ENCODE results near the gene CMIP. TPM values are rescaled to one million over a fixed set of nuclear protein-coding genes. Genes with fewer than 3 reads are reported as not detected.

Gene CMIP
- total RNA-seq, 5 donors from 2014 or later (not counting 1 experiment from before 2014, with no cell fraction given): 39.8 to 55.9 (median 42.6) TPM

DNA sequence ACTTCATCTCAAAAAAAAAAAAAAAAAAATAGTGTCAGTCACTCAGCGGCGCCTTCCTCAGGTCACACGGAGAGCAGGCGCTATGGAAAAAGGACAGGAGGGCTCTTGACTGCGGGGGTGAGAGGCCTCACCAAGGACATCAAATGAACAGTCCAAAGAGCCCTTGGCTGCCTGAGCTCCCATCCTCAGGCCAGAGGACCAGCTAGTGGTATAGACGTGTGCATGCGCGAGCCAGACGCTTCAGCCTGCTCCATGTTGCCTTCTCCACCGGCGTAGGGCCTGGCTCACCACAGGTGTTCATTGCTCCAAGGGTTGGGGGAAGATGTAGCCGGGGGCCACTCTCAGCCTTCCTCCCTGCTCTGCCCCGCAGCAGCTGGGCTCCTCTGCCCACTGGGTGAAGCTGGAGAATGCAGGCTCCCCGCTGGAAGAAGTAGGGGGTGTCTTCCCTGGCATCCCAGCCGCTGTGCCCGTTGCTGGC lies 268.7 kb downstream of the CMIP start:
- Histone ChIP-seq H3K9me3 (no peaks in the 10 kb centered on the region), H3K36me3 (ENCODE audit: control insufficient read depth in 2 of 2, extremely low read depth in 1 of 2, insufficient read depth in 1 of 2, low read length in 1 of 2) (peaks cover 6 to 12% of the 10 kb centered on the region in 2 donors), H3K27me3 (replicated peaks in 1 of 2; ENCODE audit: control insufficient read depth in 2 of 2, extremely low read depth in 1 of 2, insufficient read depth in 2 of 2, low read length in 1 of 2) (no peaks in the 10 kb centered on the region), H3K4me1 (ENCODE audit: control insufficient read depth in 1 of 2, extremely low read depth in 1 of 2, insufficient read depth in 2 of 2, low read length in 2 of 2) (peaks cover 3 to 41% of the 10 kb centered on the region in 2 experiments), H3K4me3 (ENCODE audit: control insufficient read depth in 1 of 2, extremely low read depth in 1 of 2, low read length in 1 of 2) (no peak overlapping the region), H3K27ac (ENCODE audit: low read length) (no peak overlapping the region)
- Mint-ChIP-seq H3K4me3 (no peak overlapping the region), H3K36me3 (peaks cover 11% of the 10 kb centered on the region), H3K9me3 (no peaks in the 10 kb centered on the region), H3K4me1 (peaks cover 37 to 44% (median 38%) of the 10 kb centered on the region in 3 donors), H3K27me3 (no peaks in the 10 kb centered on the region), H3K27ac (peak overlapping the region in 1 of 2 donors; percentile 11)
- ChIA-PET POLR2A (no interaction called here), CTCF (no interaction called here)
- 94% methylated on average over 14 of the region's 16 CpGs for WGBS (ENCODE audit: insufficient coverage)
- ATAC-seq (replicated peaks in 1 of 4) (no peak), DNase-seq (no peak)

DNA sequence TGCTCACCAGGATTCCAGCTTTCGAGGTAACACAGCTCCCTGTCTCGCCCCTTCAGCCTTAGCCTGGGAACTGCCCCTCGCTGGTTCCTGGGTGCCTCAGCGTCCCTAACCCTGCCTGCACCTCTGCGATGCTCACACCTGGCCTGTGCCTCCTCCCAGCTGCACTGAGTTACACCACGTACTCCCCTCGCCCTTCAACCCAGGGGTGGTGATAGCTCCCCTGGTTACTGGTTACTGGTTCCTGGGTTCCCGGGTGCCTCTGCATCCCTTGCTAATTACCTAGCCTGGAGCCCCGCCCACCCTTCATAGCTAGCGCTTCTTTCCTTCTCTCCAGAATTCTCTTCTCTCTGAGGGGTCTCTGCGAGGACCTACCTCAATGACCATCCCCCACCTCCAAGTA lies 269.2 kb downstream of the CMIP start:
- no peak overlapping the region for H3K27ac ChIP-seq (ENCODE audit: low read length)
- peaks cover 3 to 45% of the 10 kb centered on the region in 2 experiments for H3K4me1 ChIP-seq (ENCODE audit: control insufficient read depth in 1 of 2, extremely low read depth in 1 of 2, insufficient read depth in 2 of 2, low read length in 2 of 2)
- H3K27me3 ChIP-seq (replicated peaks in 1 of 2; ENCODE audit: control insufficient read depth in 2 of 2, extremely low read depth in 1 of 2, insufficient read depth in 2 of 2, low read length in 1 of 2): no peaks in the 10 kb centered on the region
- Mint-ChIP-seq H3K9me3 (no peaks in the 10 kb centered on the region), H3K4me1 (peaks cover 42 to 47% (median 43%) of the 10 kb centered on the region in 3 donors), H3K27me3 (no peaks in the 10 kb centered on the region), H3K27ac (peak overlapping the region in 1 of 2 donors; percentile 58), H3K4me3 (no peak overlapping the region), H3K36me3 (peaks cover 8% of the 10 kb centered on the region)
- no peak for DNase-seq
- 95% methylated on average over 8 of the region's 11 CpGs for WGBS (ENCODE audit: insufficient coverage)
- ChIA-PET CTCF (no interaction called here), POLR2A (no interaction called here)
- ATAC-seq (replicated peaks in 1 of 4): no peak
- no peaks in the 10 kb centered on the region for H3K9me3 ChIP-seq
- H3K4me3 ChIP-seq (ENCODE audit: control insufficient read depth in 1 of 2, extremely low read depth in 1 of 2, low read length in 1 of 2): no peak overlapping the region
- H3K36me3 ChIP-seq (ENCODE audit: control insufficient read depth in 2 of 2, extremely low read depth in 1 of 2, insufficient read depth in 1 of 2, low read length in 1 of 2): peaks cover 6 to 8% of the 10 kb centered on the region in 2 donors

GRCh38 chr16:81714583-81714982 lies 270.0 kb downstream of the CMIP start:
- ChIA-PET CTCF (interaction anchor here (0.6 to 0.7 kb wide), 7 partner anchors 22 to 395 kb away, joined by 3 to 9 read pairs (median 4); no protein-coding TSS in a partner anchor), POLR2A (interaction anchor here in 1 of 2 donors (0.7 kb wide), 1 partner anchor 113 kb away, joined by 7 read pairs; no protein-coding TSS in a partner anchor)
- Histone ChIP-seq H3K9me3 (no peaks in the 10 kb centered on the region), H3K4me1 (ENCODE audit: control insufficient read depth in 1 of 2, extremely low read depth in 1 of 2, insufficient read depth in 2 of 2, low read length in 2 of 2) (peaks cover 3 to 52% of the 10 kb centered on the region in 2 experiments), H3K4me3 (ENCODE audit: control insufficient read depth in 1 of 2, extremely low read depth in 1 of 2, low read length in 1 of 2) (no peak overlapping the region), H3K27ac (ENCODE audit: low read length) (peak overlapping the region; percentile 66), H3K36me3 (ENCODE audit: control insufficient read depth in 2 of 2, extremely low read depth in 1 of 2, insufficient read depth in 1 of 2, low read length in 1 of 2) (peaks cover under 1% of the 10 kb centered on the region in 2 donors), H3K27me3 (replicated peaks in 1 of 2; ENCODE audit: control insufficient read depth in 2 of 2, extremely low read depth in 1 of 2, insufficient read depth in 2 of 2, low read length in 1 of 2) (no peaks in the 10 kb centered on the region)
- no peak for ATAC-seq (replicated peaks in 1 of 4)
- 93% methylated on average over 7 of the region's 7 CpGs for WGBS (ENCODE audit: insufficient coverage)
- Mint-ChIP-seq H3K4me1 (peaks cover 48 to 54% (median 49%) of the 10 kb centered on the region in 3 donors), H3K36me3 (peaks cover 5% of the 10 kb centered on the region), H3K4me3 (peak overlapping the region in 2 of 3 donors; percentile 24 to 64), H3K9me3 (no peaks in the 10 kb centered on the region), H3K27ac (peak overlapping the region; percentile 77 to 98), H3K27me3 (no peaks in the 10 kb centered on the region)
- peak in 1 of 35 experiments; percentile 15 for DNase-seq

GRCh38 chr16:81715358-81716196 lies 271.0 kb downstream of the CMIP start:
- Histone ChIP-seq H3K4me1 (ENCODE audit: control insufficient read depth in 1 of 2, extremely low read depth in 1 of 2, insufficient read depth in 2 of 2, low read length in 2 of 2) (peaks cover 3 to 54% of the 10 kb centered on the region in 2 experiments), H3K4me3 (ENCODE audit: control insufficient read depth in 1 of 2, extremely low read depth in 1 of 2, low read length in 1 of 2) (peak overlapping the region in 1 of 2 donors; percentile 26), H3K27me3 (replicated peaks in 1 of 2; ENCODE audit: control insufficient read depth in 2 of 2, extremely low read depth in 1 of 2, insufficient read depth in 2 of 2, low read length in 1 of 2) (no peaks in the 10 kb centered on the region), H3K9me3 (no peaks in the 10 kb centered on the region), H3K36me3 (ENCODE audit: control insufficient read depth in 2 of 2, extremely low read depth in 1 of 2, insufficient read depth in 1 of 2, low read length in 1 of 2) (no peaks in the 10 kb centered on the region), H3K27ac (ENCODE audit: low read length) (peak overlapping the region; percentile 66)
- peaks cover 3% of the 10 kb centered on the region for H3K36me3 Mint-ChIP-seq
- peak overlapping the region; percentile 60 to 78 (median 64) for H3K4me3 Mint-ChIP-seq
- ChIA-PET POLR2A (interaction anchor here in 1 of 2 donors (0.7 to 1.0 kb wide), 2 partner anchors 114 to 194 kb away, joined by 4 to 7 read pairs; no protein-coding TSS in a partner anchor), CTCF (interaction anchor here (0.6 to 0.7 kb wide), 6 partner anchors 23 to 396 kb away, joined by 3 to 5 read pairs (median 4); no protein-coding TSS in a partner anchor)
- WGBS (ENCODE audit: insufficient coverage): 32% methylated on average over 3 of the region's 11 CpGs
- no peaks in the 10 kb centered on the region for H3K27me3 Mint-ChIP-seq
- H3K4me1 Mint-ChIP-seq: peaks cover 51 to 60% (median 55%) of the 10 kb centered on the region in 3 donors
- H3K9me3 Mint-ChIP-seq: no peaks in the 10 kb centered on the region
- H3K27ac Mint-ChIP-seq: peak overlapping the region; percentile 77 to 98
- ATAC-seq (replicated peaks in 1 of 4) (peak; percentile 38 to 79 (median 57)), DNase-seq (peak in 26 of 35 experiments; percentile 11 to 78 (median 28))

DNA sequence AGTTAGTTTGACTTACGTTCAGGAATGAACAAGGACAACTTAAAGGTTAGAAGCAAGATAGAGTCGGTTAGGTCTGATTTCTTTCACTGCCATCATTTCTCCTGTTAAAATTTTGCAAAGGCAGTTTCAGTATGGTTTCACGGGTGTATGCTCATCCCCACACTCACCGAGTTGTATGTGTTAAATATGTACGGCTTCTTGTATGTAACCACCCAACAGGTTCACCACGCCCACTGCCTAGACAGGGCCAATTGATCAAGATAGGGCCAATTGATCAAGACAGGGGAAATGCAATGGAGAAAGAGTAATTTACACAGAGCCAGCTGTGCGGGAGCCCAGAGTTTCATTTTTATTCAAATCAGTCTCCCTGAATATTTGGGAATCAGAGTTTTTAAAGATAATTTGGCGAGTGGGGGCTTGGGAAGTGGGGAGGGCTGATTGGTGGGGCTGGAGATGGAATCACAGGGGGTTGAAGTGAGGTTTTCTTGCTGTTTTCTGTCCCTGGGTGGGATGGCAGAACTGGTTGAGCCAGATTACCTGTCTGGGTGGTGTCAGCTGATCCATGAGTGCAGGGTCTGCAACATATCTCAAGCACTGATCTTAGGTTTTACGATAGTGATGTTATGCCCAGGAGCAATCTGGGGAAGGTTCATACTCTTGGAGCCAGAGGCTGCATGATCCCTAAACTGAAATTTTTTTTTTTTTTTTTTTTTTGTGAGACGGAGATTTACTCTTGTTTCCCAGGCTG lies 272.0 kb downstream of the CMIP start:
- Histone ChIP-seq H3K4me1 (ENCODE audit: control insufficient read depth in 1 of 2, extremely low read depth in 1 of 2, insufficient read depth in 2 of 2, low read length in 2 of 2) (peaks cover 3 to 54% of the 10 kb centered on the region in 2 experiments), H3K36me3 (ENCODE audit: control insufficient read depth in 2 of 2, extremely low read depth in 1 of 2, insufficient read depth in 1 of 2, low read length in 1 of 2) (no peaks in the 10 kb centered on the region), H3K4me3 (ENCODE audit: control insufficient read depth in 1 of 2, extremely low read depth in 1 of 2, low read length in 1 of 2) (no peak overlapping the region), H3K27me3 (replicated peaks in 1 of 2; ENCODE audit: control insufficient read depth in 2 of 2, extremely low read depth in 1 of 2, insufficient read depth in 2 of 2, low read length in 1 of 2) (no peaks in the 10 kb centered on the region), H3K9me3 (no peaks in the 10 kb centered on the region), H3K27ac (ENCODE audit: low read length) (peak overlapping the region; percentile 66)
- peak overlapping the region; percentile 77 to 98 for H3K27ac Mint-ChIP-seq
- DNase-seq (peak in 16 of 35 experiments; percentile 19 to 69 (median 28)), ATAC-seq (replicated peaks in 1 of 4) (no peak)
- H3K27me3 Mint-ChIP-seq: no peaks in the 10 kb centered on the region
- ChIA-PET POLR2A (interaction anchor here in 1 of 2 donors (1.0 kb wide), 1 partner anchor 195 kb away, joined by 4 read pairs; no protein-coding TSS in a partner anchor), CTCF (interaction anchor here (0.7 to 0.8 kb wide), 3 partner anchors 13 to 282 kb away, joined by 4 to 9 read pairs (median 7); no protein-coding TSS in a partner anchor)
- 89% methylated on average over 2 of the region's 10 CpGs for WGBS (ENCODE audit: insufficient coverage)
- H3K36me3 Mint-ChIP-seq: peaks cover 3% of the 10 kb centered on the region
- peak overlapping the region; percentile 41 to 78 (median 64) for H3K4me3 Mint-ChIP-seq
- peaks cover 0 to 5% (median 0%) of the 10 kb centered on the region in 3 donors for H3K9me3 Mint-ChIP-seq
- H3K4me1 Mint-ChIP-seq: peaks cover 51 to 61% (median 55%) of the 10 kb centered on the region in 3 donors

All from T-cell (primary cell).